GM19463 (cell line): ENCODE measurements around the gene CD3D.
"Not testable (repeated sequence)": the region's sequence is repeated elsewhere in the genome, so short reads cannot be mapped to it uniquely, and the experiment has no call there.

Source experiments
- ATAC-seq: cut with Tn5 transposase; IDR thresholded peaks from one replicate; pipeline ENCODE4 v1.9.1; 2021; ENCODE audit warnings: mild to moderate bottlenecking, moderate library complexity; ENCODE audit not compliant: unreplicated experiment

Gene CD3D

GRCh38 chr11:118339281-118339961, 3.1 kb downstream of the CD3D start:
- no peak for ATAC-seq

GRCh38 chr11:118338637-118339061, 3.9 kb downstream of the CD3D start:
- no peak for ATAC-seq

- no peak for ATAC-seq
These were observed 7.8 kb downstream of the CD3D start for GRCh38 chr11:118334745-118335144.

GRCh38 chr11:118328745-118329144, 13.8 kb downstream of the CD3D start:
- ATAC-seq = no peak

- ATAC-seq = no peak
These were observed 17.2 kb downstream of the CD3D start for GRCh38 chr11:118325283-118325682.

GRCh38 chr11:118322721-118323120, 19.8 kb downstream of the CD3D start:
- ATAC-seq = no peak

GRCh38 chr11:118321386-118322082, 21.0 kb downstream of the CD3D start:
- ATAC-seq = no peak

GRCh38 chr11:118320515-118320914, 22.0 kb downstream of the CD3D start:
- ATAC-seq = no peak

- no peak for ATAC-seq
These were observed 23.2 kb downstream of the CD3D start for GRCh38 chr11:118319337-118319707.

GRCh38 chr11:118318581-118319336, 23.7 kb downstream of the CD3D start:
- no peak for ATAC-seq

GRCh38 chr11:118318124-118318523, 24.4 kb downstream of the CD3D start:
- ATAC-seq = no peak

- ATAC-seq = no peak
These were observed 27.5 kb downstream of the CD3D start for GRCh38 chr11:118314988-118315411.

- no peak for ATAC-seq
These were observed 29.3 kb downstream of the CD3D start for GRCh38 chr11:118313242-118313641.

- ATAC-seq = no peak
These were observed 30.2 kb downstream of the CD3D start for GRCh38 chr11:118312328-118312727.

GRCh38 chr11:118311518-118311917, 31.0 kb downstream of the CD3D start:
- no peak for ATAC-seq

- ATAC-seq = no peak
These were observed 31.6 kb downstream of the CD3D start for GRCh38 chr11:118310781-118311485.

- ATAC-seq = no peak
These were observed 32.2 kb downstream of the CD3D start for GRCh38 chr11:118310271-118310670.

- ATAC-seq = not testable (repeated sequence)
These were observed 33.4 kb downstream of the CD3D start for GRCh38 chr11:118308995-118309528.

GRCh38 chr11:118306556-118306955, 35.9 kb downstream of the CD3D start:
- no peak for ATAC-seq

- no peak for ATAC-seq
These were observed 36.8 kb downstream of the CD3D start for GRCh38 chr11:118305726-118306125.
